Measurements from ENCODE around the gene UBALD2. TPM values are rescaled to one million over a fixed set of nuclear protein-coding genes. Genes with fewer than 3 reads are reported as not detected.
A peak's percentile ranks its signal among the peaks of the same experiment; 100 is the strongest.

The UBALD2 gene
- total and polyA plus RNA-seq, 2 of the 13 experiments (the other 11 are each of a cell fraction or from before 2014, with no cell fraction given): 3.3 to 89.7 TPM

DNA sequence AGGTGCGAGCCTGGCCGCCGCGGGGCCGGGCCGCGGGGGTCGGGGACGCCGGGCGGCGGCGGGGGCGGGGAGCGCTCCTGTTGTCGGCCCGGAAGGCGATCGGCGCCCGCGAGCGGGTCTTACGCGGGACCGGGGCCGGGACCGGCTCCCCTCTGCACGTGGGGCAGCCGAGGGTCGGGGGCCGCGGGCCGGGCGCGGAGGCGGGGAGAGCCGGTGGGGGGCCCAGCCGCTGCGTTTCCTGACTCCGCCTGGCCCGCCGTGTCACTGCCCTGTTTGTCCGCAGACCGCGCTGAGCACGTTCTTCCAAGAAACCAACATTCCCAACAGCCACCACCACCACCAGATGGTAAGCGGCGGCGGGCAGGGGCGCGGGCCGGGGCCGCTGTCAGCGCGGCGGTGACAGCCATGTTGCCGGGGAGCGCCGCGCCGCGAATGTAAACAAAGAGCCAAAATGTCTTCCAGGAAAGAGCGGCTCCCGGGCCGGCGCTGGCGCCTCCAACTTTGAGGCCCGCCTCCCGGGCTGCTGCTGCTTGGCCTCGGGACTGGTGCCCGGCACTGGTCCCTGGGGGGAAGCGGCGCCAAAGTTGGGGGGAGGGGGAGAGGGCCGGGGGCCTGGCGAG, 586 bp downstream of the UBALD2 start (continued):
- TF ChIP-seq, protein P1, sequence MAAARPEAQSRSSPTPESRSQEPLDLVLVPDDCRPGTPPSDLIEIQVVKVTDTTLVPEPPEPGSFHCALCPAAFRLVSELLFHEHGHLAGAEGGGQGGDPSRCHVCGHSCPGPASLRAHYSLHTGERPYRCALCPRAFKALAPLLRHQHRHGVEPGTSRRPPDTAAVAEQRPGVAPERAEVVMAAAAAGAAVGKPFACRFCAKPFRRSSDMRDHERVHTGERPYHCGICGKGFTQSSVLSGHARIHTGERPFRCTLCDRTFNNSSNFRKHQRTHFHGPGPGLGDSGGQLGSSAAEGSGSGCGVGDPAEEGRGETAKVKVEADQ (CRISPR knock-in tag; IDR thresholded peaks at IDR 0.05; ENCODE audit: borderline replicate concordance): no peak
- no peak for TF ChIP-seq MAZ (IDR thresholded peaks at IDR 0.05; ENCODE audit: borderline replicate concordance, low read depth, low read length)
- no peak for TF ChIP-seq MAZ (CRISPR knock-in tag; IDR thresholded peaks at IDR 0.05; ENCODE audit: low read depth)
- TF ChIP-seq ATF1 (CRISPR knock-in tag; IDR thresholded peaks at IDR 0.05): no peak
- TF ChIP-seq, protein P2, sequence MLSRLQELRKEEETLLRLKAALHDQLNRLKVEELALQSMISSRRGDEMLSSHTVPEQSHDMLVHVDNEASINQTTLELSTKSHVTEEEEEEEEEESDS (CRISPR knock-in tag; IDR thresholded peaks at IDR 0.05; ENCODE audit: borderline replicate concordance): no peak
- TF ChIP-seq MIER3 (CRISPR knock-in tag; IDR thresholded peaks at IDR 0.05; ENCODE audit: borderline replicate concordance): no peak
- TF ChIP-seq IKZF4 (CRISPR knock-in tag; IDR thresholded peaks at IDR 0.05; ENCODE audit: borderline replicate concordance, low read depth, not compliant biosample characterization): no peak
- TF ChIP-seq, protein P3, sequence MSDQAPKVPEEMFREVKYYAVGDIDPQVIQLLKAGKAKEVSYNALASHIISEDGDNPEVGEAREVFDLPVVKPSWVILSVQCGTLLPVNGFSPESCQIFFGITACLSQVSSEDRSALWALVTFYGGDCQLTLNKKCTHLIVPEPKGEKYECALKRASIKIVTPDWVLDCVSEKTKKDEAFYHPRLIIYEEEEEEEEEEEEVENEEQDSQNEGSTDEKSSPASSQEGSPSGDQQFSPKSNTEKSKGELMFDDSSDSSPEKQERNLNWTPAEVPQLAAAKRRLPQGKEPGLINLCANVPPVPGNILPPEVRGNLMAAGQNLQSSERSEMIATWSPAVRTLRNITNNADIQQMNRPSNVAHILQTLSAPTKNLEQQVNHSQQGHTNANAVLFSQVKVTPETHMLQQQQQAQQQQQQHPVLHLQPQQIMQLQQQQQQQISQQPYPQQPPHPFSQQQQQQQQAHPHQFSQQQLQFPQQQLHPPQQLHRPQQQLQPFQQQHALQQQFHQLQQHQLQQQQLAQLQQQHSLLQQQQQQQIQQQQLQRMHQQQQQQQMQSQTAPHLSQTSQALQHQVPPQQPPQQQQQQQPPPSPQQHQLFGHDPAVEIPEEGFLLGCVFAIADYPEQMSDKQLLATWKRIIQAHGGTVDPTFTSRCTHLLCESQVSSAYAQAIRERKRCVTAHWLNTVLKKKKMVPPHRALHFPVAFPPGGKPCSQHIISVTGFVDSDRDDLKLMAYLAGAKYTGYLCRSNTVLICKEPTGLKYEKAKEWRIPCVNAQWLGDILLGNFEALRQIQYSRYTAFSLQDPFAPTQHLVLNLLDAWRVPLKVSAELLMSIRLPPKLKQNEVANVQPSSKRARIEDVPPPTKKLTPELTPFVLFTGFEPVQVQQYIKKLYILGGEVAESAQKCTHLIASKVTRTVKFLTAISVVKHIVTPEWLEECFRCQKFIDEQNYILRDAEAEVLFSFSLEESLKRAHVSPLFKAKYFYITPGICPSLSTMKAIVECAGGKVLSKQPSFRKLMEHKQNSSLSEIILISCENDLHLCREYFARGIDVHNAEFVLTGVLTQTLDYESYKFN (CRISPR knock-in tag; conservative IDR thresholded peaks at IDR 0.05): 0 out of 2 replicates have a peak, but pooled peaks have one; percentile 11
- no peak for TF ChIP-seq ZNF24 (IDR thresholded peaks at IDR 0.05)
- TF ChIP-seq, protein P4, sequence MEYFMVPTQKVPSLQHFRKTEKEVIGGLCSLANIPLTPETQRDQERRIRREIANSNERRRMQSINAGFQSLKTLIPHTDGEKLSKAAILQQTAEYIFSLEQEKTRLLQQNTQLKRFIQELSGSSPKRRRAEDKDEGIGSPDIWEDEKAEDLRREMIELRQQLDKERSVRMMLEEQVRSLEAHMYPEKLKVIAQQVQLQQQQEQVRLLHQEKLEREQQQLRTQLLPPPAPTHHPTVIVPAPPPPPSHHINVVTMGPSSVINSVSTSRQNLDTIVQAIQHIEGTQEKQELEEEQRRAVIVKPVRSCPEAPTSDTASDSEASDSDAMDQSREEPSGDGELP (IDR thresholded peaks at IDR 0.05; ENCODE audit: borderline replicate concordance, low read depth): no peak
- TF ChIP-seq, protein P5, sequence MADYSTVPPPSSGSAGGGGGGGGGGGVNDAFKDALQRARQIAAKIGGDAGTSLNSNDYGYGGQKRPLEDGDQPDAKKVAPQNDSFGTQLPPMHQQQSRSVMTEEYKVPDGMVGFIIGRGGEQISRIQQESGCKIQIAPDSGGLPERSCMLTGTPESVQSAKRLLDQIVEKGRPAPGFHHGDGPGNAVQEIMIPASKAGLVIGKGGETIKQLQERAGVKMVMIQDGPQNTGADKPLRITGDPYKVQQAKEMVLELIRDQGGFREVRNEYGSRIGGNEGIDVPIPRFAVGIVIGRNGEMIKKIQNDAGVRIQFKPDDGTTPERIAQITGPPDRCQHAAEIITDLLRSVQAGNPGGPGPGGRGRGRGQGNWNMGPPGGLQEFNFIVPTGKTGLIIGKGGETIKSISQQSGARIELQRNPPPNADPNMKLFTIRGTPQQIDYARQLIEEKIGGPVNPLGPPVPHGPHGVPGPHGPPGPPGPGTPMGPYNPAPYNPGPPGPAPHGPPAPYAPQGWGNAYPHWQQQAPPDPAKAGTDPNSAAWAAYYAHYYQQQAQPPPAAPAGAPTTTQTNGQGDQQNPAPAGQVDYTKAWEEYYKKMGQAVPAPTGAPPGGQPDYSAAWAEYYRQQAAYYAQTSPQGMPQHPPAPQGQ (CRISPR knock-in tag; IDR thresholded peaks at IDR 0.05; ENCODE audit: borderline replicate concordance): no peak
- no peak for TF ChIP-seq U2AF2 (IDR thresholded peaks at IDR 0.05; ENCODE audit: low read depth, low read length)
- TF ChIP-seq ZNF747 (CRISPR knock-in tag; IDR thresholded peaks at IDR 0.05; ENCODE audit: borderline replicate concordance): peak; percentile 51; the same call in 1 of the 2 replicates
- peak; percentile 65; the same call in 1 of the 2 replicates for TF ChIP-seq GABPB1 (CRISPR knock-in tag; IDR thresholded peaks at IDR 0.05)
- TF ChIP-seq LCORL (IDR thresholded peaks at IDR 0.05): no peak
- no peak for TF ChIP-seq LCORL (CRISPR knock-in tag; IDR thresholded peaks at IDR 0.05)
- TF ChIP-seq SMAD1 (CRISPR knock-in tag; IDR thresholded peaks at IDR 0.05; ENCODE audit: borderline replicate concordance, low read depth): no peak; the same call in 1 of the 2 replicates
- no peak for TF ChIP-seq TBX2 (CRISPR knock-in tag; IDR thresholded peaks at IDR 0.05; ENCODE audit: borderline replicate concordance)
- TF ChIP-seq, protein P6, sequence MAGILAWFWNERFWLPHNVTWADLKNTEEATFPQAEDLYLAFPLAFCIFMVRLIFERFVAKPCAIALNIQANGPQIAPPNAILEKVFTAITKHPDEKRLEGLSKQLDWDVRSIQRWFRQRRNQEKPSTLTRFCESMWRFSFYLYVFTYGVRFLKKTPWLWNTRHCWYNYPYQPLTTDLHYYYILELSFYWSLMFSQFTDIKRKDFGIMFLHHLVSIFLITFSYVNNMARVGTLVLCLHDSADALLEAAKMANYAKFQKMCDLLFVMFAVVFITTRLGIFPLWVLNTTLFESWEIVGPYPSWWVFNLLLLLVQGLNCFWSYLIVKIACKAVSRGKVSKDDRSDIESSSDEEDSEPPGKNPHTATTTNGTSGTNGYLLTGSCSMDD (CRISPR knock-in tag; IDR thresholded peaks at IDR 0.05): no peak
- TF ChIP-seq NFYB (CRISPR knock-in tag; IDR thresholded peaks at IDR 0.05): no peak
- TF ChIP-seq PHF20 (CRISPR knock-in tag; IDR thresholded peaks at IDR 0.05): no peak; the same call in 1 of the 2 replicates
- TF ChIP-seq ZNF879 (CRISPR knock-in tag; IDR thresholded peaks at IDR 0.05): no peak

All from HepG2 (cell line).